GM15510 (cell line): ENCODE measurements around the gene USP4.
A peak's percentile ranks its signal among the peaks of the same experiment; 100 is the strongest.

Experiments
- POLR2A ChIP-seq: IDR thresholded peaks from 3 replicates; pipeline ENCODE4 v1.6.1; 2011; ENCODE audit warnings: borderline replicate concordance; ENCODE audit not compliant: insufficient read length; ENCODE audit errors: extremely low read depth

The USP4 gene

DNA sequence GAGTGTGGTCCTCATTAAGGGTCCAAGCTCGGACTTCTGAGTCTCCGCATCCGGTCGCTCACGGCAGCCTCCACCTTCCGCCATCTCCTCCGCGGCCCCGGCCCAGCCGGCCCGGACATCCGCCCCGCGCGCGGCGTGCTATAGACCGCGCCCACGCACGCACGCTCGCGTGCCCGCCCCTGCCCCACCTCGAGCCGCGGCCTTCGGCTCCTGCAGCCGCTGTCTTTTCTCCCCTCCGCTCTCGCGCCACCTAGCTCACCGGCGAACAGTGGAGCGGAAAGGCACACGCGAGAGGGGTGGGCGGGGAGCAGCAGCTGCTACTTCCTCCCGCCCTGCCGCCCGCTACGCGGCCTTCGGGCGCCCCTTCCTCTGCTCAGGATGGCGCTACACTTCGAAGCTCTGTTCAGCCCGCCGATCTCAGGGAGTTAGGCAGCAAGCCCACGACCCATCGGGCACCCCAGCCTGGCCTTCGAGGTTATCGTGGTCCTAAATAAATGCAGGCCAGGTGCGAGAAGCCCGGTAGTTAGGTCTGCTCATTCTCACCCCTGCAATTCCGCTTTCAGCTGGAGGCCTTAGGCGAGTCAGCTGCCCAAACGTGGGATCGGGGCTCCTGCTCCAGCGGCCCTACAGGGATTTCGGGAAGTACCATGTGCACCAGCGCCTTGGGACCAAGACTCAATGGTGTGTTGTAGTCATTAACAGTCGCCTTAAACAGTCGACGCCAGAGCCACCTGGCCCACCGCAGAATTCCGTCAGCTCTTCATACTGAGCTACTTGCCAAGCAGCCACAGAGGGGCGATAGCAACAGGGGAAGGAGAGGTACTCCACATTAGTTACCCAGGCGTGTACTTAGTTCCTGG is at the start of gene USP4:
USP4 (minus strand) TSS at position 113 of the 860 bp plus-strand sequence; CDS start at position 84, 29 bp downstream.
- TF ChIP-seq POLR2A: peak; percentile 90

- no peak for TF ChIP-seq POLR2A
Observed at GRCh38 chr3:49389297-49389696, 49.4 kb upstream of the USP4 start.

DNA sequence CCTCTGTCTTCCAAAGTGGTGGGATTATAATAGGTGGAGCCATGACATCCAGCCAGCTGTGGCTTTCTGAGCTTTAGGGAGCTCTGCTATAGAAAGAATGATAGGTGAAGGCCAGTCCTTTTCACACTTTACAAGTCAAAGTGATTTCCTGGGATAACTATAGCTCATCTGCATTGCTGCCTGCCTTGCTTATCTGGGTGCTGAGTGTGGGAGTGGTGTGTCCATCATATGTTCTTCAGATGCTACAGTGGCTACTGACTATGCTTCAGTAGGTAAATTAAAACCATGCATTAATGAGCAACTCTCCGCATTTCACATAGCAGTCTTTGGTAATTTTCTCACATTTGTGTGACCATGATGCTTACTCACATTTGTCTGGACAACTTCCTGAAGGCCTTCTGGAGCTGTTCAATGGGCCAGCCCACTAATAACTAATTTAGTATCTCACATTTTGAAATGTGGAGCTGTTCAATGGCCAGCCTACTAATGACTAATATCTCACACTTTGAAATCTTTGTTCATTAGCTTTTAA is 48.5 kb upstream of the USP4 start:
- TF ChIP-seq POLR2A: no peak

- no peak for TF ChIP-seq POLR2A
Observed at GRCh38 chr3:49387721-49388120, 47.9 kb upstream of the USP4 start.

- TF ChIP-seq POLR2A: no peak
Observed at GRCh38 chr3:49386056-49386756, 46.4 kb upstream of the USP4 start.

- TF ChIP-seq POLR2A: no peak
Observed at GRCh38 chr3:49385617-49386016, 45.8 kb upstream of the USP4 start.

GRCh38 chr3:49383387-49383786 is 43.5 kb upstream of the USP4 start:
- TF ChIP-seq POLR2A: no peak

DNA sequence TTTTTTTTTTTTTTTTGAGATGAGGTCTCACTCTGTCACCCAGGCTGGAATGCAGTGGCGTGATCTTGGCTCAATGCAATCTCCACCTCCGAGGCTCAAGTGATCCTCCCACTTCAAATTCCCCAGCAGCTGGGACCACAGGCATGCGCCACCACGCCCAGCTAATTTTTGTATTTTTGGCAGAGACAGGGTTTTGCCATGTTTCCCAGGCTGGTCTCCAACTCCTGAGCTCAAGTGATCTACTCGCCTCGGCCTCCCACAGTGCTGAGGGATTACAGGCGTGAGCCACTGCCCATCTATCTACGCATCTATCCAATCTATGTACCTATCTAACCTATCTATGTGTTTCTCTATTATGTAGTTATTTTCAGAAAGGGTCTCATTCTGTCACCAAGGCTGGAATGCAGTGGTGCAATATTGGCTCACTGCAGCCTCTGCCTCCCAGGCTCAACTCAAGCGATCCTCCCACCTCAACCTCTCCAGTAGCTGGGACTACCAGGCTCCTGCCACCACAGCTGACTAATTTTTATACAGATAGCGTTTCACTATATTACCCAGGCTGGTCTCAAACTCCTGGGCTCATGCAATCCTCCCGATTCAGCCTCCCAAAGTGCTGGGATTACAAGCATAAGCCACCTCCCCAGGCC is 38.5 kb upstream of the USP4 start:
- TF ChIP-seq POLR2A: no peak

GRCh38 chr3:49377483-49377882 is 37.6 kb upstream of the USP4 start:
- TF ChIP-seq POLR2A: no peak

- no peak for TF ChIP-seq POLR2A
Observed at GRCh38 chr3:49371946-49372345, 32.1 kb upstream of the USP4 start.

- TF ChIP-seq POLR2A: no peak
Observed at GRCh38 chr3:49370585-49371290, 30.9 kb upstream of the USP4 start.

GRCh38 chr3:49362561-49362960 is 22.7 kb upstream of the USP4 start:
- TF ChIP-seq POLR2A: no peak

GRCh38 chr3:49359623-49360022 is 19.8 kb upstream of the USP4 start:
- no peak for TF ChIP-seq POLR2A

GRCh38 chr3:49358884-49359225 is 19.0 kb upstream of the USP4 start:
- no peak for TF ChIP-seq POLR2A

DNA sequence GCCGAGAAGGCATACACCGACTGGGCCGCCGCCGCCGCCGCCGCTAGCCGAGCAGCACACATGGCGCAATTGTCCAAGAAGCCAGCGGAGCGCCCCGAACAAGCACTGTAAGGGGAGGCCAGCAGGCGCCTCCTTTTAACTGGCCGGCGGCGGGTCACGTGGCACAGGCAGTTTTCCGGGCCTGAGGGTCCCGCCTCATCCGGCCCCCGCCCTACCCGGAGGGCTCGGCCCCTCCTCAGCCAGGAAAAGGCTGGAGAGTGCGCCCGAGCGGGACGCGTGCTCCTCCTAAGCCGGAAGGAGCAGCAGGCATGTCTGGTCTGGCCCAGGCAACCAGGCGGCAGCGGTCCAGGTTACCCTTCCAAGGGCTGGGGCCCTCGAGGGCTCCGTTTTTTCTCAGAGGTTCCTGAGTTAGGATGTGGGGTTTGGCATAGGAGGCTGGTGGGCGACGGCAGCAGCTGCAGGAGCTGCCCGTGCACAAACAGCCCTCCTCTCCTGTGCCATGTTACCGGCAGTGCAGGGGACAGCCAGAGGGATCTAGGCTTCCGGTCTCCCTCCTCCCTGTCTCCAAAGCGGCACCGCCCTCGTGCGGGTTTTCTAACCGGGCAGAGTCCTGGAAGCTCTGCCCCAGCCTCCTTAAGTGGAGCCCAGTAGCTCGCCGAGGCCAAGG is 18.5 kb upstream of the USP4 start, which contains the start of gene GPX1:
GPX1 (minus strand) TSS at position 137 of the 667 bp plus-strand sequence; CDS start at position 62, 75 bp downstream.
- peak; percentile 93 for TF ChIP-seq POLR2A

- no peak for TF ChIP-seq POLR2A
Observed at GRCh38 chr3:49352890-49353421, 13.1 kb upstream of the USP4 start.
